Measurements from ENCODE around the gene TAF7L. TPM values are rescaled to one million over a fixed set of nuclear protein-coding genes. Genes with fewer than 3 reads are reported as not detected.

TAF7L gene
- total RNA-seq, 1 experiment from 2014 or later: not detected

- no peak for DNase-seq (ENCODE audit: low spot score)
These were observed 67.9 kb downstream of the TAF7L start for GRCh38 chrX:101223226-101223625.

- no peak for DNase-seq (ENCODE audit: low spot score)
These were observed 70.4 kb downstream of the TAF7L start for GRCh38 chrX:101220662-101221260.

GRCh38 chrX:101219864-101220346 lies 71.2 kb downstream of the TAF7L start:
- no peak for DNase-seq (ENCODE audit: low spot score)

GRCh38 chrX:101219116-101219863 lies 71.8 kb downstream of the TAF7L start, which contains the start of gene DRP2:
Gene DRP2 (plus strand): TSS chrX:101219786. CDS start chrX:101231648, 11,862 bp downstream.
- DNase-seq (ENCODE audit: low spot score): no peak

Small RNAs within 50 kb of the gene (small RNA-seq; reads per million reads assigned to genes)
- not detected for gene RNU6-934P

Other genes with a start within 250 kb of the TAF7L start
- 23.9 and 25.7 TPM in 2 replicates for gene TRMT2B, start 239.2 kb downstream of the TAF7L start, total RNA-seq (2014; rRNA removed; shearing (Covaris generic))
- gene TMEM35A, start 212.5 kb downstream of the TAF7L start, total RNA-seq (2014; rRNA removed; shearing (Covaris generic)): not detected in 2 replicates
- gene CENPI, start 193.1 kb downstream of the TAF7L start, total RNA-seq (2014; rRNA removed; shearing (Covaris generic)): 11.5 and 13.2 TPM in 2 replicates
- 0.05 and 0.13 TPM in 2 replicates for gene DRP2, start 71.5 kb downstream of the TAF7L start, total RNA-seq (2014; rRNA removed; shearing (Covaris generic))
- gene TIMM8A, start 57.4 kb upstream of the TAF7L start, total RNA-seq (2014; rRNA removed; shearing (Covaris generic)): 2.6 and 5.3 TPM in 2 replicates
- gene BTK, start 94.9 kb upstream of the TAF7L start, total RNA-seq (2014; rRNA removed; shearing (Covaris generic)): not detected in 2 replicates
- 658 and 887 TPM in 2 replicates for gene RPL36A, start 99.7 kb upstream of the TAF7L start, total RNA-seq (2014; rRNA removed; shearing (Covaris generic))
- 53.8 and 54.9 TPM in 2 replicates for gene GLA, start 116.6 kb upstream of the TAF7L start, total RNA-seq (2014; rRNA removed; shearing (Covaris generic))
- gene HNRNPH2, start 116.9 kb upstream of the TAF7L start, total RNA-seq (2014; rRNA removed; shearing (Covaris generic)): 47.7 and 51.5 TPM in 2 replicates
- 0.13 and 0.43 TPM in 2 replicates for gene ARMCX4, start 194.1 kb upstream of the TAF7L start, total RNA-seq (2014; rRNA removed; shearing (Covaris generic))

Data from HT-29 (cell line).